Activated CD8-positive, alpha-beta memory T cell treated with anti-CD3 and anti-CD28 coated beads, Interleukin-2, amount 50 U/mL, for 4 hours (primary cell): Measurements from ENCODE around the gene UROC1.

Experiments
- DNase-seq: peaks from one replicate; pipeline ENCODE4 v3.0.0-alpha.2; 2020

The UROC1 gene

GRCh38 chr3:126529585-126530170 is 12.1 kb upstream of the UROC1 start:
- no peak for DNase-seq

- no peak for DNase-seq
Measured at GRCh38 chr3:126528800-126529541, 11.4 kb upstream of the UROC1 start.

GRCh38 chr3:126528419-126528799 is 10.8 kb upstream of the UROC1 start:
- no peak for DNase-seq

- DNase-seq: no peak
Measured at GRCh38 chr3:126527455-126528211, 10.1 kb upstream of the UROC1 start.

GRCh38 chr3:126527006-126527405 is 9.4 kb upstream of the UROC1 start:
- DNase-seq: no peak

GRCh38 chr3:126526668-126527005 is 9.1 kb upstream of the UROC1 start:
- DNase-seq: no peak

- DNase-seq: no peak
Measured at GRCh38 chr3:126525853-126526667, 8.5 kb upstream of the UROC1 start.

- no peak for DNase-seq
Measured at GRCh38 chr3:126525091-126525852, 7.7 kb upstream of the UROC1 start.

GRCh38 chr3:126524429-126524988 is 6.9 kb upstream of the UROC1 start:
- DNase-seq: no peak

GRCh38 chr3:126523745-126524428 is 6.3 kb upstream of the UROC1 start, which contains the start of gene CHST13:
CHST13 (plus strand) TSS chr3:126524155; CDS start chr3:126524333, 178 bp downstream.
- no peak for DNase-seq

GRCh38 chr3:126522363-126522788 is 4.8 kb upstream of the UROC1 start:
- peak; percentile 46 for DNase-seq

GRCh38 chr3:126521122-126521891 is 3.7 kb upstream of the UROC1 start:
- no peak for DNase-seq

GRCh38 chr3:126519506-126520455 is 2.2 kb upstream of the UROC1 start:
- DNase-seq: no peak

GRCh38 chr3:126518779-126519177 is 1.2 kb upstream of the UROC1 start:
- no peak for DNase-seq

GRCh38 chr3:126517986-126518778 is 609 bp upstream of the UROC1 start:
- no peak for DNase-seq

GRCh38 chr3:126516936-126517290 is 660 bp downstream of the UROC1 start:
- no peak for DNase-seq

GRCh38 chr3:126516152-126516935 is 1.2 kb downstream of the UROC1 start:
- DNase-seq: no peak
